Activated T-helper 1 cell treated with anti-CD3 and anti-CD28 coated beads, Interleukin-2, amount 50 U/mL, for 16 hours (primary cell): ENCODE results near the gene LRRC27.

ENCODE experiments used
- DNase-seq, 2 donors: peaks; one replicate each; pipeline ENCODE4 v3.0.0-alpha.2; 2020; ENCODE audit warnings: low read depth in 1 of 2, low spot score in 1 of 2

The LRRC27 gene

DNA sequence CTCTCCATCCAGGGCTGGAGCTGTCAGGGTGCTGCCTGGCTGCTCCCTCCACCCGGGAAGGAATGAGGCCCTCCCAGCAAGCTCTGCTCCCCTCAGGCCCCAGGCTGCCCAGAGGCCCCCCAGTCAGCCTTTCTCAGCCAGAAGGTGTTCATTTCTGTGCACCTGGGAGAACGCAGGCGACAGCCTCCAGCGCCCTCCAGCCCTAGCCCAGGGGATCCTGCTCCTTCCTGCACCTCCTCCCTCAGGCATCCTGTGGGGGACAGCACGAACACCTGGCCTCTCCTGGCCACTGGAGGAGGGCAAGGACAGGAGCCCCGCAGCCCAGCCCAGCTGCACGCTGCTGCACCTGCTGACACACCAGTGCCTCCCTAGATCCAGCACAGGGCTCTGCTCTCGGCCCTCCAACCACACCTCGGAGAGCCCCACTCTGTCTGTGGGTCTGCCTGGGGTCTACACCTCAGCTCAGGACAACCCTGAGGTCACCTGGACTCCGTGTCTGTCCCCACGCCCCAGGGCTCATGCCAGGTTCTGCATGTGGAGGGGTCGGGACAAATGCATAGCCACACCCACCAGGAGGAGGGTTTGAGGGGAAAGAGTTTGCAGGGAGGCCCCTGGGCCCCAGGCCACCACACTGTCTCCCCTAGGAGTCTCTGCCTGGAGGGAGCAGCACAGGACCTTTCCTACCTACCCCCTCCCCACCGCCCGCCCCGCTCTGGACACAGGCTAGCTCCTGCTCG is 57.6 kb downstream of the LRRC27 start:
- no peak for DNase-seq

DNA sequence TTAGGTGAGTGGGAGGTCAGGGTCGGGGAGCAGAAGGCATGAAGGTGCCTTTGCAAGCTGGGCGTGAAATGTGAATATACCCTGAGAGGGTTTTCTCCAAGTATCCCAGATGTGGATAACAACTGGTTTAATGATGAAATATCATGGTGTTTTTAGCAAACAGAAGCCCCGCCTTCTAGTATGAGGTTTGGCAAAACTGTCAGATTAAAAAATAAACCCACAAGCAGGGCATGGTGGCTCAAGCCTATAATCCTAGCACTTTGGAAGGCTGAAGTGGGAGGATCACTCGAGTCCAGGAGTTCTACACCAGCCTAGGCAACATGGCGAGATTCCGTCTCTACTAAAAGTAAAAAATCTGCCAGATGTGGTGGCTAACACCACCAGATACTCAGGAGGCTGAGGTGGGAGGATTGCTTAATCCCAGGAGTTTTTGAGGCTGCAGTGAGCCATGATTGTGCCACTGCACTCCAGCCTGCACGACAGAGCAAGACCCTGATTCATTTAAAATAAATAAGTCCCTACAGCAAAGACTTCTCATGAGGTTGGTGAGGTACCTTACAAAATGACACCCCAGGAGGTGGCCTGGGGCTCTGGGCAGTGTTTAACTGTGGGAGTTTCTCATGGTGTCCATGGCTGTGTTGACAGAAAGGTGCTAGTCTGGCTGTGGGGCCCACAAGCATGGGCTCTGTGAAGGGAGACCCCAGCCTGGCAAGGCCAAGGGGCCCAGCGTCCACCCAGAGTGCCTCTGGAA is 58.4 kb downstream of the LRRC27 start:
- DNase-seq = no peak

DNA sequence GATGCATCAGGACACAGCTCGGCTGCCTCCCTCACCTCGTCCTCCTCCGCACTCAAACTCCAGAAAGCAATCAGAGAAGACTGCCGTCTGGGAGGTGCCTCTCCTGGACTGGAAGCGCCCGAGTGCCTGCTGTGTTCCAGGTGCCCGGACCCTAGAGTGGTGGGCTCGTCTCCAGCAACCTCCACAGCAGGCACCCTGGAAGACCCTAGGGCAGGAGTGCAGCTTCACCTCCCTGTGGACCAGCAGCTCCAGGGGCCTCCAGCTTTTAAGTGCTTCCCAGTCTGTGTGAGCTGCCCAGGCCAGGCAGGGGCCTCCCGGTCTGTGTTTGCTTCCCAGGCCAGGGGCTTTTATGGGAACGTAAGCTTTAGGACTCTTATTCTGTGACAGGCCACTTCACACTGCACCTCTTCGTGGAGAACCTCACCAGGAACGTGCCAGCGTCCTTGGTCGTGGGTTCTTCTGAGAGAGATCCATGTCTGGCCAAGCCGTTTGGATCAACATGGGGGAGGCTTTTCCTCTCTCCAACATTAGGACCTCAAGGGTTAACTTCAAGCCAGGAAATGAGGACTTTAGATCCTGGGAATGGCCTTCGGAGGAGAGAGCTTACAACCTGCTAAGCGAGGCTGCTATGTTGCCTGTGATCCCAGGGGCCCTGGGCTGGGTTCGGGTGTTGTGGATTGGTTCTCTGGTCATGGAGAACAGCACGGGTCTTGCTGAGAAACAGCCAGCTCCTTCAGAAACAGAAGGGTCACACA is 59.1 kb downstream of the LRRC27 start:
- DNase-seq = no peak

DNA sequence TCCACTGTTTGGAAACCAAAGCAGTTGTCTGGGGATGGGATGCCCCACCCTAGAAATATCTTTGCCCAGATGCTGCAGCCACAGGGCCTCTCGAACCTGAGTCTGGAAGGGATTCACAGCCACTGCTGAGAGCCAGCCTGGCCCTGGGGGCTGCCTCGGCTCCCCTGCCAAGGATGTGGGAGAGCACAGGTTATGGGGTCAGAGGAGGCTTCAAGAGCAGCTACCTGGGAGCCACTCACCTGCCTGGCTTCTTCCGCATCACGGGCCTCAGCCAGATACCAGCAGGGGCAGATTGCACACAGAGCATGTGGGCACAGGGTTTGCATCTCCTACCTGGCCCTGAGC is 59.7 kb downstream of the LRRC27 start:
- DNase-seq = no peak

DNA sequence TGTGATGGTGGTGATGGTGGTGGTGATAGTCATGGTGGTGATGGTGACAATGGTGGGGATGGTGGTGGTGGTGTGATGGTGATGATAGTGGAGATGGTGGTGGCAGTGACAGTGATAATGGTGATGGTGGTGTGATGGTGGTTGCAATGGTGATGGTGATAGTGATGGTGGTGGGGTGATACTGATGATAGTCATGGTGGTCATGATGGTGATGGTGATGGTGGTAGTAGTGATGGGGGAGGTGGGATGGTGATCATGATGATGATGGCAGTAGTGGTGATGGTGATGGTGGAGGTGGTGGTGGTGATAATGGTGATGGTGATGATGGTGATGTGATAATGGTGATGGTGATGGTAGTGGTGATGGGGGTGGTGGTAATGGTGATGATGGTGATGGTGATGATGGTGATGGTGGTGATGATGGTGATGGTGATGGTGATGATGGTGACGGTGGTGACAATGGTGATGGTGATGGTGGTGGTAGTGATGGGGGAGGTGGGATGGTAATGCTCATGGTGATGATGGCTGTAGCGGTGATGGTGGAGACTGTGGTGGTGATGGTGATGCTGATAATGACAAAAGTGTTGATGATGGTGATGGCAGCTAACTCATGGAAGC is 60.3 kb downstream of the LRRC27 start:
- DNase-seq = no peak

DNA sequence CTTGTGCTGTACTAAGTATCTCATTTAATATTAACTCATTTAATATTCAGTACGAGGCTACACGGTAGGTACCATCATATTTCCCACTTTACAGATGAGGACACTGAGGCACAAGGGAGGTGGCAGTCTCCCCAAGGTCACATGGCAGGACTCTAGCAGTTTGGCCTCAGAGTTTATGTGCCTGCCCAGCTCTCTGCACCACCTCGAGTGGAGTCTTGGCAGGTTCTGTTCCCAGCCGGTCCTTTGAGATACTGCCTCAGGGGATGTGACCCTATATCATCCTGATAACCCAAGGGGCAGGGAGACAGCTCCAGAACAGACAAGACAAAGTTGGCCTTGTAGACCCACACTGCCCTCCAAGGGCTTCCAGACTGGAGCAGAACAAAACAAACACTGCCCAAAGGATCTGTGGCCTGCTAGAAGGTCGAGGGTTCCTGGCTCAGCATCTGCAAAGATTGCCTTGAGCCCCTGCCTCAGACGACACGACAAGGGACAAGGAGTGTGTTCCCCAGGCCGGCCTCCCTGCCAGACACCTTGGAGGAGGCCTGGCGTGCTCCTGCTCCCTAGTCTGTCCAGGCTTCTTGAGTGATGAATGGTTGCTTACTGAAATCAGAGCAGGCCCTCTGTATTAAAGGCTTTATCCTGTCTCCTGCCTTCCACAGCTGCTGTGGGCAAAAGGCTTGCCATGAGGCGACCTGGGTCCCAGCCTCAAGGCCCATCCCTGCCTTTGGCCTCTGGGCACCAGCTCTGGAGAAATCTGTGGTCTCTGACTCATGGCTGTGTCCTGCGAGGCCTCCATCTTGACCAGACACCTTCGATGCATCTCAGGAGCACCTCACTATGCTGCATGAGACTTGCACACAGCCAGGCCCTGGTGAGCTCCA is 61.1 kb downstream of the LRRC27 start:
- no peak for DNase-seq

DNA sequence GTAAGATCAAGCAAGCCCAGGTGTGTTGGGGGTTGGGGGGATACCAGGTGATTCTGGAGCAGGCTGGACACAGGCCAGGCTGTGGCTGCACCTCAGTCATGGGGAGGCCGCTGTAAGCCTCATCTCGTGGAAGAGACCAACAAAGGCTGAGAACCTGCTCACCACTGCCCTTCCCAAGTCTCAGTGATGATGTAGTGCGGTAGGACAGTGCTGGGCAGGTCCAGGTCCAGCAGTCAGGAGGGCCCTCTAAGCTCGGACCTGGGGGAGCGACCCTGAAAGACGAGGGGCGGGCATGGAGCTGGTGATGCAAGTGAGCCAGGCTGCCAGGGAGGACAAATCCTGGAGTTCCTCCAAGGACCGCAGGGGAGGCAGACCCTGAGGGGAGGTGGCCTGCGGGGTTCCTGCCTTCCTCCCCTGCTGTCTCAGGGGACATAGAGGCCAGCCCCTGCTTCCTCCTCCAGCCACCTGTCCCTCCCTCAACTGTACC is 61.7 kb downstream of the LRRC27 start:
- no peak for DNase-seq

DNA sequence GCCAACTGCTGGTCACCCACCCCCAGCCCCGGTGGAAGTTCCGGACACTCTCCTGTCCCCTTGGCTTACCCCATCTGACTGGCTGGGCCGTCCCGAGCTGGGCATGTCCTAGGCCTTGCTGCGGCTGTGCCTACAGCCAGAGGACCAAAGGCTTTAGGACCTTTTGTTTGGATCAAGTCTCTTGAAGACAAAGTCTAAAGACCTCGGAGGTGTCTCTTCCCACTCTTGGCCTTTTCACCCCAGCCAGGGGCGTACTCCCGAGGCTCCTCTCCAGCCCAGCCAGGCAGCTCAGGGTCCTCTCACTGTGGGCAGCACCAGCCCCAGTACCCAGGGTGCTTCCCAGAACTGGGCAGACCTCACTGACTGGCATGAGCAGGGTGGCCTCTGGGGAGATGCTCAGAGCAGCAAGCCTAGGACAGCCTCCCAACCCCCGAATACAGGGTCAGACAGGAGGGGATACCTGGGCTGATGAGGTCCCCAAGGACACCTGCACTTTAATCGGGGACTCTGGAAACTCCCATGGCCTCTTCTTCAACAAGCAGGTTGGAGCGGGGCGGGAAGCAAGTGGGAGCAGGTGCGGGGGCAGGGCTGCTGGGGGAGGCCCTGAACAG is 62.3 kb downstream of the LRRC27 start:
- DNase-seq = no peak

DNA sequence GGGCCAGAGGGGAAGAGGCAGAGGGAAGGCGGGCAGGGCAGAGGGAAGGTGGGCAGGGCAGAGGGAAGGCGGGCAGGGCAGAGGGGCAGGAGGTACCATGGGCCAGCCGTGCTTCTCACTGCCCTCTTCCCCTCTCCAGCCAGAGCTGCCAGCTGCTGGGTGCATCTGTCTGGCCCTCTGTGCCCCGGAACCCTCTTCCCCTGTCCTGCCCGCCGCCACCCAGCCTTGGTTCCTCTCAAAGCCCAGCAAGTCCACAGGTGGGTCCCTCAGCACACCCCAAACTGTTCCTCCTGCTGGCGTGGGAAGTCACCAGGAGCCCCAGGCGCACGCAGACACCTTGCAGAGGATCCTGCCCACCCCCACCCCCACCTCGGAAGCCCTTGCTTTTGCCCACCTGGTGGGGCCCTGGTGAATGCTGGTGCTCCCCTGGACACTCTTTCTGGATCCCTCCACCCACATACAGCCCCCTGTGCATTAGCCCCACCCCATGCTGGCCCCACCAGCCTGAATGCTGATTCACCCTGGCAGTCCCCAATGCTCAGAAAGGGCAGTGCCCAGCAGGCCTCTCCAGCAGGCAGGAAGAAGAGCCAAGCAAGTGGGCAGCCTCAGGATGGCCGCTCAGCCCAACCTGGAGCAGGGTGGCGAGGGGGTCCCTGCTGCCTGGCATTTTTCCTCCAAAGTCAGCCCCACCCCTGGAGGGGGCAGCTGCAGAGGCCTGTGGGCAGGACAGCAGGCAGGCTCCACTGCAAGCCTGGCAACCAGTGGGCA is 63.1 kb downstream of the LRRC27 start:
- DNase-seq = no peak

DNA sequence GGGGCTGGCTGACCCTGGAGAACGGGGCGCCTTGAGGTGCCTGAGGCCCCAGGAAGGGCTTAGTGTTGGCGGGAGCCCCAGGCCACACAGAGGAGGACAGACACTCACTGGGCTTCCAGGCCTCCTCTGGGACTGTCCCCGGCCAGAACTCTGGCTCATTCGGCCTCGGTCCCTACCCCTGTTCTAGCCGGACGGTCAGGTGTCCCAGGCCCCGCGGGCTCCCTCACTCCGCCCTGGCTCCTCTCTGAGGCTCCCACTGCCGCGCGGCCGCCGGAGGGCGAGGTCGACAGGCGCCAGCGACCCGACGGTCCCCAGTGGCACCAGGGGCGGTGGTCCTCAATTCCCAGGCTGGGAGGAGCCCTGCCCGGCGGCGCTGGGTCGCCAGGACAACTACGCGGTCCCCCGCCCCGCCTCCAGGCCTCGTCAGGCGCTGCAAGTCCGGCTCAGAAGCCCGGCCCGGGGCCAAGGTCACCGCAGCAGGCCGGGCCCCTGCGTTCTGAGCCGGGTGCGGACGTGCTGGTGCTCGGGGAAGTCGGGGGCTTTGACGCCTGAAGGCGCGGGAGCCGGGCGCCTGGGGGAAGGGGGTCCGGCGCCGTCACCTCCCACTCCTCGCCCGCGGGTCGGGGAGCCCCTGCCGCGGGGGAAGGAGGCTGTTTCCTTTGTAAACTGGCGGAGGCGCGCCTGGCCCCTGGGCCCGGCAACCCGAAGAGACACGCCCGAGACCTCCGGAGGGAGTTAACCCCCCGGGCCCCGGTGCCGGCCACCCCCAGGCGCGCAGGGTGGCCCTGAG is 63.9 kb downstream of the LRRC27 start:
- DNase-seq = no peak

DNA sequence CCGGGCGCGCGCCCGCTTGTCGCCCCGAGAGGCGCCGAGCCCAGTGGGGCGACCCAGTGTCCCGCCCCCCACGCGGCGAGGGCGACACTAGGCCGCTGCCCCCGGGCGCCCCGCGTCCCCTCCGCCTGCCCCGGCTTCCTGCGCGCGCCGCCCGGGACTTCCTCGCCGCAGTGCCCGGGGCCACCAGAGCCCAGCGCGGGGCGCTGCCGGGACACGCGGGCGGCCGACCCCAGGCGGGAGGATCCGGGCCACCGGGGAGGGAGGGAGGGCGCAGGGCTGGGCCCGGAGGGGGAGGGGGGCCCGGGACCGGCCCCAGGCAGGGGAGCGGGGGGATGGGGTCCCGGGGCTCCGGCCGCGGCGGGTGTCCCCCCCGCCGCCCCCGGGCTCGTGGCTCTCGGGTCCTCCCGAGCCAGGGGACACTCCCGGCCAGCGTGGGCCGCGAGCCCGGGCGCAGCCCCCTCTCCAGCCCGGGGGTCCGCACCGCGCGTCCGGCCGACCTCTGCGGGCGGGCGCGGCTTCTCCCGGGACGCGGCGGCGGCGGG is 64.6 kb downstream of the LRRC27 start:
- DNase-seq = peak; percentile 22 to 51

DNA sequence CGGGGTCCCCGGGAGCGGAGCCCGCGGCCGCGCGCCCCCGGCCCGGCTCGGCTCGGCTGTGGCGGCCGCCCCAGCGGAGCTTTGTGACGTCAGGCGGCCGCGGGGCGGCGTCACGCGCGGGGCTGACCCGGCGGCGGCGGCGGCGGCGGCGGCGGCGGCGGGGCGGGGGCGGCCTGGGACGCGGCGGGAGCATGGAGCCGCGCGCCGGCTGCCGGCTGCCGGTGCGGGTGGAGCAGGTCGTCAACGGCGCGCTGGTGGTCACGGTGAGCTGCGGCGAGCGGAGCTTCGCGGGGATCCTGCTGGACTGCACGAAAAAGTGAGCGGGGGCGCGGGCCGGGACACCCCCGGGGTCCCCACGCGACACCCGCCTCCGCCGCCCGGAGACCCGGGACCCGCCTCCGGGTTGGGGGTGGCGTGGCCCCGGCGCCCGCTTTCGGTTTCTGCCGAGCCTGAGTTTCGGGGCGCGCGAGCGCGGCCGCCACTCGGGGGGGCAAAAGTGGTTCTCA is 65.1 kb downstream of the LRRC27 start, which contains the start of gene PWWP2B:
PWWP2B (plus strand) TSS at position 165 of the 506 bp plus-strand sequence; CDS start at position 192, 27 bp downstream.
- DNase-seq = peak in 1 of 2 donors; percentile 37

DNA sequence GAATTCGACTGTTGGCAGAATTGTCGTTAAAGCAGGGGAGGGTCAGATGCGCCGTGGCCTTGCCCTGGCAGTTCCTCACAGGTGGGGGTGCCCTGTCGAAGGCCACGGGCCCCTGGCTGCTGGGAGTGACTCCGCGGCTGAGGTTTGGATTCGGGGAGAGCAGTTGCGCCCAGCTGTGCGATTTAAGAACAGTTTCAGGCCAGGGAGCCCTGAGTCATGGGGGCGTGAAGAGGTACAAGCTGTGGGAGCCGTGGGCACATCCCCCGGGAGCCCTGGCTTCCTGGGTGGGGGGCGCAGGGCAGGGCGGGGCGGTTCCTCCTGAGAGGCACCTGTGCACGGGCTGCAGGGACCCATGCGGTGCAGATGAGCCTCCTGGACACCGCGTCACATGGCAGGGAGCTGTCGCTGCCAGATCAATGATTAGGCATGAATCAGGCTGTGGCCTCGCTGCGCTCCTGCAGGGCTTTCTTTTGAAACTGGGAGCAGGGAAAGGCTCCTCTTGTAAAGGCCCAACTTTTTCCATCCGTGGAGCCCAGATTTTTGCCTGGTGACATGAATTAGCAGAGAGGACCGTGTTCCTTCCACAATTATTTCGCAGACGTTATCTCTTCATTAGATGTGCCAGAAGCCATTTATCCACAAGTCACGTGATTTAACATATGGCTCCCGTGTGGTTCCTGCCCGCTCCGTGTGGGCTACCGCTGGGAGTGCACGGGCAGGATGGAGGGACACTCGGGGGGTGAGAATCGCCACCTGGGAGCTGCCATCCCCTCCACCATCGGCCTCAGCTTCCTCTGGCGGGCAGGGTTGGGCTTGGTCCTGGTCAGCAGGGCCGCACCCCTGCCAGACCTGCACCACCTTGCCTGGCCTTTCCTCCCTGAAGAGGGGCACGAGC is 65.9 kb downstream of the LRRC27 start:
- no peak for DNase-seq

DNA sequence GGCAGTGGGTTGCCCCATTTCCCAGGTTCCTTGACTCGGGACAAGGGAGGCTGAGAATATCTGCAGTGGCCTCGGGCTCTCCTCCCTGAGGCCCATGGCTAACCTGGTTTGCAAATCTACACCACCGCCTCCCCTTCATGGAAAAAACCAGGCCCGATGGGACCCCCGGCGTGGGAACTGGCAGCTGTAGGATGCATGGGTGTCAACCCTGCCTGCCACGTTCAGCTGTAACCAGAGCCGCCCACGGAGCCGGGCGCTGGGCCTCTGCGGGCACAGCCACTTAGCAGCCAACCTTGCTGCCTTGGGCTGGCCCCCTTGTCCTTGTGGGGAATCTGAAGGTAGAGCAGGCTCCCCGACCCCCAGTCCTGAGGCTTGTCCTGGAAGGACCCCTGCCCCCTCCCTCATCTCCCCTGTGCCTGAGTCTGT is 66.6 kb downstream of the LRRC27 start:
- DNase-seq = no peak

DNA sequence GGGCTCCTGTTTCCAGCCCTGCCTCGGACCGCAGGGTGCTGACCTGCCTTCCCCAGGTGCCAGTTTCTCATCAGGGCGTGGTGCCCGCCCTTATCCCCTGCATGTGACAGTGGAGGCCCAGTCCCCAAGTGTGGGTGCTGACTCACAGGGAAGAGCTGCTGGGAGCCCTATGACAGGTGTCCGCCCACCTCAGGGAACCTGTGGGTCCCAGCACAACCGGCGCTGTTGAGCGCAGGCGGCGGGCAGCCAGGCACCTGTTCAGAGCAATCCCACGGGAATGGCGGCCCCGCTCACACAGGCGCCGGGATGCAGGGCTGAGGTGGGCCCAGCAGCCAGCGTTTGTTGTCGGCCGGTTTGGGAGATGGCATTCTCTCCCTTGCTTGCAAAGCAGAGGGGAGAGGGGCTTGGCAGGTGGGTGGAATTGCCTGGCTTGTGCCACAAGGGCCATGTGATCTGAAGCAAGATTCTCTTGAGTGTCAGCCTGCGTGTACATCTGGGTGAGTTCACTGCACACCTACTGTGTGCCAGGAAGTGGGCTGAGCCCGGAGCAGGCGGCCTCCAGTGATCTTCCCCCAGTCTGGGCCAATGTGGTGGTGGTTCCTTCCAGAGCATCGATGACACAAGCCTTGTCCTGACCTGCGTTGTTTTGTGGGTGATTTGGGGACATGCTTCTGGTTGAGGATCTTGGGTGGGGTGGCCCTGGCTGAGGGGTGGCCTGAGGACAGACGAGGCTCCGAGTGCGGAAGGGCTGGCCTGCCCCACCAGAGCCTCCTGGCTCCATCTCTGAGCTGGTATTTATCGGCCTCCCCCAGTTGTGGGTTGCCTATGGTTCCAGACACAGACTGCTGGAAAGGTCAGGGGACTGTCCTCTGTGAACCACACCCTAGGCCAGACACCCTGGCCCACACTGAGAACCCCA is 67.4 kb downstream of the LRRC27 start:
- no peak for DNase-seq

DNA sequence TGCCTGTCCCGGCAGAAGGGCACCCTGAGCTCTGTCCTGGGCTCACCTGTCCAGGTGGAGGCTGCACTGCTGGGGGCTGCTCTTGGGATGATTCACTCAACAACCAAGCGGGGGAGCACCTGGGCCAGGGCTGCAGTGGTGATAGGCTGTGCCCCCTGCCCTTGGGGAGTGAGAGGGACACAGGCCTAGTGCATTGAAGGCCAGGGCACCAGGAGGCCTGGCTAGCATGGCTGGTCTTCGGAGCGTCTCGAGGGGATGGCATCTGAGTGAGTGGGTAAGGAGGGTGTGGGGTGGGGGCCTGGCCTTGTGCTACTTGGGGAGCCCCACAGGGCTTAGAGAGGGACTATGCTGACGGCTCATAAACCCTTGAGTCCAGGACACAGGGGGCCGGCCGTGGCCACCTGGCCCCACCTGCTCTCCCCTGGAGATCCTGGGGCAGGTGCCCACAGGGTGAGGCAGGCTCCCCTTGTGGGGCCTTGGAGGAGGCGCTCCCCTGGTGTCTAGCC is 68.1 kb downstream of the LRRC27 start:
- no peak for DNase-seq
